Cardiac muscle cell (in vitro differentiated cells and primary cell): Measurements from ENCODE around the gene LRIF1. TPM values are rescaled to one million over a fixed set of nuclear protein-coding genes. Genes with fewer than 3 reads are reported as not detected.

Experiments
- DNase-seq, 2 donors: peaks; one replicate each; pipeline versions ENCODE4 v3.0.0 to v3.0.0-alpha.2; 2010 to 2017; ENCODE audit warnings: low read depth in 1 of 2, low spot score in 1 of 2
- H3K27ac ChIP-seq: fragments of 200-600 bp; sonication (generic); 2 replicates; pipeline ENCODE4 v1.5.1; 2016
- H3K27me3 ChIP-seq: fragments of 200-600 bp; sonication (generic); 2 replicates; pipeline ENCODE4 v1.6.0; 2016; ENCODE audit warnings: control low read depth
- H3K36me3 ChIP-seq: fragments of 200-600 bp; sonication (generic); 2 replicates; pipeline ENCODE4 v1.5.1; 2016; ENCODE audit warnings: control low read depth
- H3K4me1 ChIP-seq: fragments of 200-600 bp; sonication (generic); 2 replicates; pipeline ENCODE4 v1.8.1; 2017; ENCODE audit warnings: low read depth, mild to moderate bottlenecking, mixed run types
- H3K4me3 ChIP-seq: fragments of 200-600 bp; sonication (generic); 2 replicates; pipeline ENCODE4 v1.5.1; 2016; ENCODE audit warnings: mild to moderate bottlenecking
- H3K9me3 ChIP-seq: fragments of 200-600 bp; sonication (generic); 2 replicates; pipeline ENCODE4 v1.5.1; 2017; ENCODE audit warnings: low read depth, mild to moderate bottlenecking, control low read depth
- CTCF ChIP-seq: IDR thresholded peaks from 2 replicates; pipeline ENCODE4 v1.5.1; 2012; ENCODE audit warnings: low read depth, mild to moderate bottlenecking, low read length
- polyA plus RNA-seq: library from polyadenylated mRNA; unstranded; fragments of >200 nt; fragmentation: Nextera tagmentation; extraction: Ambion mirVana; gene quantifications from 2 replicates; pipeline ENCODE4 v1.2.1, GENCODE V29; 2016
- total RNA-seq: library from RNA; depleted of rRNA; stranded (reverse); fragments of >200 nt; gene quantifications from 2 replicates; pipeline ENCODE4 v1.2.3, GENCODE V29; 2016

Gene LRIF1
- total and polyA plus RNA-seq, 2 experiments from 2014 or later: 6.9 to 13.8 TPM

DNA sequence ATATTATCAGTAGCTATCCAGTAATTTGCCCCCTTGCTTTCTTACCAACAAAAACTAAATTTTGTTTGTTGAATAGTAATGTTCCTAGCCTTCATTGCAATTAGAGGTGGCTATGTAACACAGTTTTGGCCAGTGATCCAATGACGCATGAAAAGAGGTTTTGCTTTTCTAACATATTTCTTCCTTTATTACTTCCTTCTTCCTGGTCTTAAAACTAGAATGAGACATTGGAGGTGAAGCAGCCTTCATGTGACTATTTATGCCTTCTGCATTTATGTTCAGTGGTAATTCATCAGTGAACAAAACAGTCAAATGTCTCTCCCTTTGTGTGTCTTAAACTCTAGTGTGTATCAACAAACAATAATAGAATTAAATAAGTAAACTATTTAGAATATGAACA, 35.5 kb downstream of the LRIF1 start:
- no peak overlapping the region for H3K27ac ChIP-seq
- H3K36me3 ChIP-seq: no peaks in the 10 kb centered on the region
- H3K27me3 ChIP-seq: no peaks in the 10 kb centered on the region
- DNase-seq: no peak
- no peak for TF ChIP-seq CTCF
- no peak overlapping the region for H3K4me3 ChIP-seq
- no peaks in the 10 kb centered on the region for H3K9me3 ChIP-seq
- H3K4me1 ChIP-seq: no peaks in the 10 kb centered on the region

- no peak for TF ChIP-seq CTCF
- Histone ChIP-seq H3K4me1 (no peaks in the 10 kb centered on the region), H3K9me3 (no peaks in the 10 kb centered on the region), H3K36me3 (no peaks in the 10 kb centered on the region), H3K27me3 (no peaks in the 10 kb centered on the region), H3K27ac (no peak overlapping the region), H3K4me3 (no peak overlapping the region)
- no peak for DNase-seq
Observed at GRCh38 chr1:110927484-110928075, 36.1 kb downstream of the LRIF1 start.

DNA sequence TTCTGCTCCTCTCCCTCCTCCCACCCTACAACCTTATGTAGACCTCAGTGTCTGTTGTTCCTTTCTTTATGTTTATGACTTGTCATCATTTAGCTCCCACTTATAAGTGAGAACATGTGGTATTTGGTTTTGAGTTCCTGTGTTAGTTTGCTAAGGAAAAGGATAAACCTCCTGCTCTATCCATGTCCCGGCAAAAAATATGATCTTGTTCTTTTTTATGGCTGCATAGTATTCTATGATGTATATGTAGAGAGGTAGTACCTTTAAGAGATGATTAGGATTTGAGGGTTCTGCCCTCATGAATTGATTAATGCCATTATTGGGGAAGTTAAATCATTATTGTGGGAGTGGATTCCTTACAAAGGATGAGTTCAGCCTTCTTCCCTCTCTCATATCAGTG, 41.8 kb downstream of the LRIF1 start:
- Histone ChIP-seq H3K4me3 (no peak overlapping the region), H3K27me3 (no peaks in the 10 kb centered on the region), H3K36me3 (no peaks in the 10 kb centered on the region), H3K4me1 (no peaks in the 10 kb centered on the region), H3K9me3 (no peaks in the 10 kb centered on the region), H3K27ac (no peak overlapping the region)
- TF ChIP-seq CTCF: no peak
- DNase-seq: no peak

DNA sequence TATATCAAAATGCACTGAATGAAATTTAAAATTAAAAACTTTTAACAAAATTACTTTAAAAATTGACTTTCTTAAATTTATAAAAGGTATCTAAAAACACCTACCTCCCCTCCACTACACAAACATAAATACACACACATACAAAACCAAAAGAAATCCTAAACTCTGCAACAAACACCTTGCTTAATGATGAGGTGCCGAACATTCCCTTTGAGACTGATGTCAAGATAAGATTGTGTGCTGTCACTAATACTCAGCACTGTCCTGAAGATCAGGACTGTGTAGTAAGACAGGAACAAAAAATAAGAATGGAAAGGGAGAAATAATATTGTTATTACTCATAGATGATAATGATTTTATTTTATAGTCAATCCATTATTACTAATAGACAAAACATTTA, 45.7 kb downstream of the LRIF1 start:
- no peaks in the 10 kb centered on the region for H3K4me1 ChIP-seq
- H3K27me3 ChIP-seq: no peaks in the 10 kb centered on the region
- H3K9me3 ChIP-seq: no peaks in the 10 kb centered on the region
- no peak overlapping the region for H3K27ac ChIP-seq
- no peaks in the 10 kb centered on the region for H3K36me3 ChIP-seq
- no peak for DNase-seq
- TF ChIP-seq CTCF: no peak
- no peak overlapping the region for H3K4me3 ChIP-seq

DNA sequence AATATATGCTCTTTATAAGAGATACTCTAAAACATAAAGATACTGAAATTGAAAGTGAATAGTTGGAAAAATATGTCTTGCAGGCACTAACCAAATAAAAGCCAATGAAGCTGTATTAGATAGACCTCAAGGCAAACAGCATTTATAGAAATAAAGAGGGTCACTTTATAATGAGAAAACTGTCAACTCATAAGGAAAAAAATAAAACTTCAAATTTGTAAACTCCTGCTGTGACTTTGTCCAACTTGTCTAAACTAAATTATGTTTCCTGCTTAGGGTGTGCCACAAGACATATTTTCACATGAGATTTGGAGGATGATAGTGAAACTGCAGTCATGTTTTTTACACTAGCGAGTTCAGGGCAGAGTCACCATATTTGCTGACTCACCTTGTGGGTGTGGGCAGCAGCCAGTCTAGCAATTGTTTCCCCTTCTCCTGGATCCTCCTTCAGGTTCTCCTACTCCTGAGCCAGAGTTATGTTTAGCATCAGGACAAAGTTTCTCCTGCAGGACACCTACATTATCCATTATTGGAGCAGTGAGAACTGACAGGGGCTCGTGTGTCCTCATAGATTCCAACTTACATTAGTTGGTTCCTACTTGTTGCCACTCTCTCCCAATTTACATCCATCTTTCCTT, 46.9 kb downstream of the LRIF1 start:
- Histone ChIP-seq H3K9me3 (no peaks in the 10 kb centered on the region), H3K4me3 (no peak overlapping the region), H3K36me3 (no peaks in the 10 kb centered on the region), H3K27ac (no peak overlapping the region), H3K4me1 (no peaks in the 10 kb centered on the region), H3K27me3 (no peaks in the 10 kb centered on the region)
- peak in 1 of 2 donors; percentile 20 for DNase-seq
- TF ChIP-seq CTCF: no peak
